Progenitor cell of endocrine pancreas (in vitro differentiated cells): ENCODE results near the gene OR8A1. TPM values are rescaled to one million over a fixed set of nuclear protein-coding genes. Genes with fewer than 3 reads are reported as not detected.

Experiments
- DNase-seq: peaks from one replicate; pipeline ENCODE4 v3.0.0; 2021; ENCODE audit warnings: low spot score; ENCODE audit not compliant: unreplicated experiment
- H3K27ac Mint-ChIP-seq: 2 replicates; pipeline ENCODE4 v1.8.0; 2021; ENCODE audit warnings: mild to moderate bottlenecking, moderate library complexity, mixed read lengths
- H3K27me3 Mint-ChIP-seq: 2 replicates; pipeline ENCODE4 v1.8.0; 2021; ENCODE audit warnings: mixed read lengths
- H3K36me3 Mint-ChIP-seq: 2 replicates; pipeline ENCODE4 v1.8.0; 2022; ENCODE audit warnings: mixed read lengths; ENCODE audit not compliant: insufficient read depth
- H3K4me1 Mint-ChIP-seq: 2 replicates; pipeline ENCODE4 v1.8.0; 2021; ENCODE audit warnings: low read depth, mixed read lengths
- H3K4me3 Mint-ChIP-seq: 2 replicates; pipeline ENCODE4 v1.8.0; 2021; ENCODE audit warnings: low read depth, mild to moderate bottlenecking, moderate library complexity, mixed read lengths
- H3K9me3 Mint-ChIP-seq: 2 replicates; pipeline ENCODE4 v1.8.0; 2021; ENCODE audit warnings: low read depth, mixed read lengths
- total RNA-seq: library from RNA; stranded (reverse); gene quantifications from 2 replicates; pipeline ENCODE4 v1.2.1, GENCODE V29; 2021
- TF ChIP-seq, protein P1 (sequence below): fragments of 200-600 bp; sonication (generic); IDR thresholded peaks from one replicate; pipeline ENCODE4 v1.5.0; 2021; ENCODE audit warnings: antibody characterized with exemption, mild to moderate bottlenecking; ENCODE audit not compliant: unreplicated experiment

OR8A1 gene
- total RNA-seq, 1 donor from 2014 or later, result not detected

DNA sequence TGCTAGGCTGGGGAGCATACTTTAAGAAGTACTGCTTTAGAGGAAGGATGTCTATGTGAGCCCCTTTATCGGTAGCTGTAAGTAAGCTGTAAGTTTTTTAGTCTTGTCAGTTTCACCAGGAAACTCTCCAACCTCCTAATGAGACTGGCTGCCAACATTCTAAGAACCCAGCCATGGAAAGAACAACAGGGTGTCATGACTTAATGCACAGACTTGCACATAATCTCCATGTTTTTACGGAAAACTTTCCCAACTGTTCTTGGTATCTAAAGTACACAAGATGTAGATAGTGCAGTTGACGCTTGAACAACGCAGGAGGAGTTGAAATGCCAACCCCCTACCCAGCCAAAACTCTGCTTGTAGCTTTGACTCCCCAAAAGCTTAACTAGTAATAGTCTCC is 9.0 kb downstream of the OR8A1 start:
- Mint-ChIP-seq H3K9me3 (peaks cover 9% of the 10 kb centered on the region), H3K4me1 (peaks cover 15% of the 10 kb centered on the region), H3K27me3 (peaks cover 19% of the 10 kb centered on the region), H3K27ac (no peak overlapping the region), H3K36me3 (no peaks in the 10 kb centered on the region), H3K4me3 (no peak overlapping the region)
- no peak for DNase-seq
- TF ChIP-seq, protein P1, sequence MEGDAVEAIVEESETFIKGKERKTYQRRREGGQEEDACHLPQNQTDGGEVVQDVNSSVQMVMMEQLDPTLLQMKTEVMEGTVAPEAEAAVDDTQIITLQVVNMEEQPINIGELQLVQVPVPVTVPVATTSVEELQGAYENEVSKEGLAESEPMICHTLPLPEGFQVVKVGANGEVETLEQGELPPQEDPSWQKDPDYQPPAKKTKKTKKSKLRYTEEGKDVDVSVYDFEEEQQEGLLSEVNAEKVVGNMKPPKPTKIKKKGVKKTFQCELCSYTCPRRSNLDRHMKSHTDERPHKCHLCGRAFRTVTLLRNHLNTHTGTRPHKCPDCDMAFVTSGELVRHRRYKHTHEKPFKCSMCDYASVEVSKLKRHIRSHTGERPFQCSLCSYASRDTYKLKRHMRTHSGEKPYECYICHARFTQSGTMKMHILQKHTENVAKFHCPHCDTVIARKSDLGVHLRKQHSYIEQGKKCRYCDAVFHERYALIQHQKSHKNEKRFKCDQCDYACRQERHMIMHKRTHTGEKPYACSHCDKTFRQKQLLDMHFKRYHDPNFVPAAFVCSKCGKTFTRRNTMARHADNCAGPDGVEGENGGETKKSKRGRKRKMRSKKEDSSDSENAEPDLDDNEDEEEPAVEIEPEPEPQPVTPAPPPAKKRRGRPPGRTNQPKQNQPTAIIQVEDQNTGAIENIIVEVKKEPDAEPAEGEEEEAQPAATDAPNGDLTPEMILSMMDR, result no peak

DNA sequence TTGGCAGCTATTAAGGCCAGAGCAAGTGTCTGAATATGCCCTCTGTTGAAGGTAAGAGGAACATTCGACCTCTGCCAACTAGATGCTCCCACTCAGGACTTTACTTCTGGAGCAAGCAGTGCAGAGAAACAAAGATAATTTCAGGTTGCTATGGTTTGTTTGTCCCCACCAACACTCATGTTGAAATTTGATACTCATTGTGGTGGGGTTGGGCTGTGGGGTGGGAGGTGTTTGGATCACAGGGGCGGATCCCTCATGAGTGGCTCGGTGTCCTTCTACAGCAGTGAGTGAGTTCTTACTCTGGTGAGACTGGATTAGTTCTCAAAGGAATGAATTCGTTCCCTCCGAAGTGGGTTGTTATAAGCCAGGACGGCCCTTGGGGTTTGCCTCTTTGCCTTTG is 12.0 kb downstream of the OR8A1 start:
- H3K36me3 Mint-ChIP-seq, result no peaks in the 10 kb centered on the region
- peak overlapping the region; percentile 66 for H3K27ac Mint-ChIP-seq
- H3K4me3 Mint-ChIP-seq, result no peak overlapping the region
- peaks cover 21% of the 10 kb centered on the region for H3K27me3 Mint-ChIP-seq
- H3K9me3 Mint-ChIP-seq, result no peaks in the 10 kb centered on the region
- TF ChIP-seq, protein P1, result no peak
- DNase-seq, result no peak
- H3K4me1 Mint-ChIP-seq, result peaks cover 24% of the 10 kb centered on the region

DNA sequence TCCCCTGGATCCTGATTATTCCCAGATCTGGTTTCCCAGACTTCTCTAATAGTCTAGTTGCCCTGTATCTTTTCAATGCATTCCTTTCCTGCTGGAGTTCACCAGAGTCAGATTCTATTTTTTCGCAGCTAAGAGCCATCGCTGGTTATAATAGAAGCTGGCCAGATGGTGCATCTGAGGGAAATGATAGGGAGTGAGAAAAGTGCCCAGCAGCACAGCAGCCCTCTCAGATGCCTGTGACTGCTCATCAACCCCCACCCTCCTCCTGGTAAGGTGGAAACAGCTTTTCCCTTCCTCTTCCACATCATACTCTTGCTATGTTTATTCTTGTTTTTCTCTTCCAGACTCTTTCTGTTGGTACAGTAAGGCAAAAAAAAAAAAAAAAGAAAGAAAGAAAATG is 12.8 kb downstream of the OR8A1 start:
- DNase-seq, result no peak
- Mint-ChIP-seq H3K36me3 (no peaks in the 10 kb centered on the region), H3K4me3 (no peak overlapping the region), H3K27me3 (peaks cover 16% of the 10 kb centered on the region), H3K4me1 (peaks cover 24% of the 10 kb centered on the region), H3K9me3 (no peaks in the 10 kb centered on the region), H3K27ac (no peak overlapping the region)
- TF ChIP-seq, protein P1, result no peak

DNA sequence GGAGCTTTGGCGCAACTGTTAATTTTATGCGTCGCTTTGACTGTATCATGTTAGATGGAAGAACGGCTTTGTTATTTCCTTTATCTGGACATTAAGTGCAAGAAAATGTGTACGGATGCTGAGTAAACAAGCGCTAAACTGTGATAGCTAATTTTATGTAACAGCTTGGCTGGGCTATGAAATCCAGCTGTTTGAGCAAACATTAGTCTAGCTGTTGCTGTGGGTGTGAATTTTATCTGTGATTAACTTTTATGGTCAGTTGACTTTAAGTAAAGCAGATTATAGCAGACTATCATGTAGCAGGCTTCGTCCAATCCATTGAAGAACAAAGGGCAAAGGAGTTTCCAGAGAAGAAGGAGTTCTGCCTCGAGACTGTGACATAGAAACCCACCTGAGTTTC is 14.0 kb downstream of the OR8A1 start:
- Mint-ChIP-seq H3K9me3 (no peaks in the 10 kb centered on the region), H3K4me3 (no peak overlapping the region), H3K36me3 (no peaks in the 10 kb centered on the region), H3K27ac (no peak overlapping the region), H3K4me1 (peaks cover 20% of the 10 kb centered on the region), H3K27me3 (peaks cover 10% of the 10 kb centered on the region)
- no peak for DNase-seq
- TF ChIP-seq, protein P1, result no peak

DNA sequence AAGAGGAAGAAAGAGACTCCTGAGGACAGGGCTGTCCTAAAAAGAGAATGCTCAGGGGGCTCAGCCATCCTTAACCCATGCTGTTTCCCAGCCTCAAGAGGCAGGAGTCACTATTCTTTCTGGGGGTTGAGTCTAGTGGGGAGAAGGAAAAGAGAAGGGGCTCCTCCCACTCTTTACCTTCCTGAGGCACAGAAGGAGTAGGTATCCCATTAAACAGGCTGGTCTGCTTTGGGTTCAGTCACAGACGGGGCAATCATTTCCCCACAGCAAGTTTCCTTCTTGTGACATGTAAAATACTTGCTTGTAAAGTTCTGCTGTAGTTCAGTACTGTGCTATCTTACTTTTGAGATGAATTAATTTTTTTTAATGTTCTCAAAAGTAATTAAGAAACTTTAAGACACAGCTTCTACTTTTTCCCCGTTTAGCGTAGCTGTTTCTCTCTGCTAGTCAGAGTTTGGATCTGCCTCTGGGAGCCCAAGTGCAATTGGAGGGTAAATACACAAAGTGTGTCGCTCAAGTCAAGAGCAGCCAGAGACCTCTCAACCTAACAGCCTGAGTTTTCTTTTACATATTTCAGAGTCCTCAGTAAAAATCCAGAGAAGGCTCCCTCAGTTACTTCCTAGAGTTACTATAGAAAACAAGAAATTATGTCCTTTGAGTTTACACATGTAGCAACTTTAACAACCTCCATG is 15.0 kb downstream of the OR8A1 start:
- H3K27me3 Mint-ChIP-seq, result peaks cover 6% of the 10 kb centered on the region

More for the DNA sequence above, 15.0 kb downstream of the OR8A1 start:
- H3K27ac Mint-ChIP-seq, result no peak overlapping the region
- no peaks in the 10 kb centered on the region for H3K36me3 Mint-ChIP-seq
- no peak for DNase-seq
- H3K4me1 Mint-ChIP-seq, result peaks cover 16% of the 10 kb centered on the region
- no peaks in the 10 kb centered on the region for H3K9me3 Mint-ChIP-seq
- no peak overlapping the region for H3K4me3 Mint-ChIP-seq
- TF ChIP-seq, protein P1, result no peak
